GM18507 (cell line): ENCODE data around the gene C1GALT1.

Source experiments
- DNase-seq: peaks from one replicate; pipeline ENCODE4 v3.0.0; 2011; ENCODE audit warnings: low read depth; ENCODE audit not compliant: insufficient read length; ENCODE audit errors: extremely low spot score
- FAIRE-seq: peaks from 2 replicates; lab custom pipeline; 2011; peaks lifted over from hg19 to GRCh38; lab: Jason Lieb, UNC

C1GALT1 gene

GRCh38 chr7:7263297-7264230, 81.2 kb downstream of the C1GALT1 start:
- DNase-seq = no peak
- no peak for FAIRE-seq

DNA sequence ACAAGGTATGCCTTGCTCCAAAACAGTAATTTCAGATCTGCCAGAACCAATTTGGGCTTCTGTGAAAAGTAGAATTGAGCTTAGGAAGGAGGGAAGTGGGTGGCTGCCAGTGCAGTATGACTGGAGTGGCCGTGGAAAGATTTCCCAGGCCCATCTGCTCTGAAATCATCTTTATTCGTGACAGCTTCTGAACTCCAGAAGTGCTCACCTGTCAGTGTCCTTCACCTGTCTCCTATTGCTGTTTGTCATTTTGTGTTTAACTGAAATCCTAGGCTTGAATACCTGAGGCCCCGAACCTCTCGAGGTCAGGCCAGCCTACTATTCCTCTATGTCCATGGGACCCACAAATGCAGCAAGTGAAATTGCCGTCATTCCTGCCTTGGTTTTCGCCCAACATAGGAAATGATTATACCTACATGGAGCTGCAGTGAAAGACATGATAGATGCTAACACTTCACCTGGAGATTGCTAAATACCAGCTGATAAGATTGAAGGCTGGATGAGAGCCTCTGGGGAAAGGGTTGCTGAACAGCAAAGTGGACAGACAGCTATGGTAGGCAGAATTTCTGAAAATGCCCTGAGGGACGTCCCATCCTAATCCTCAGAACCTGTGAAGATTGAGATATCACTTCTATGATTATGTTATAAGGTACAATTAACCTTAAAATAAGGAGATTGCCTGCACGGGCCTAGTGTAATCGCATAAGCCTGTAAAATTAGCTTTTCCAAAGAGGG, 82.1 kb downstream of the C1GALT1 start:
- DNase-seq = no peak
- FAIRE-seq = no peak

GRCh38 chr7:7265081-7266075, 83.0 kb downstream of the C1GALT1 start:
- FAIRE-seq = no peak
- no peak for DNase-seq

DNA sequence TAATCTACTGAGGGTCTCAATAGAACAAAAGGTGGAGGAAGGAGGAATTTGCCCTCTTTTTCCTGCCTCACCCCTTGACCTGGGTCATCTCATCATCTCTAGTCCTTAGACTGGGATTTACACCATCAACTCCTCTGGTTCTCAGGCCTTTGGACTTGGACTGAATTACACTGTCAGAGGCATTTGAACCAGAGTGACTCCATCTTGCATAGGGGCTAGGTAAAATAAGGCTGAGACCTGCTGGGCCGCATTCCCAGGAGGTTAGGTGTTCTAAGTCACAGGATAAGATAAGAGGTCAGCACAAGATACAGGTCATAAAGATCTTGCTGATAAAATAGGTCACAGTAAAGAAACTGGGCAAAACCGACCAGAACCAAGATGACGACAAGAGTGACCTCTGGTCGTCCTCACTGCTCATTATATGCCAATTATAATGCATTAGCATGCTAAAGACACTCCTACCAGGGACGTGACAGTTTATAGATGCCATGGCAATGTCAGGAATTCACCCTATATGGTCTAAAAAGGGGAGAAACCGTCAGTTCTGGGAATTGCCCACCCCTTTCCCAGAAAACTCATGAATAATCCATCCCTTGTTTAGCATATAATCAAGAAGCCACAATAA, 84.0 kb downstream of the C1GALT1 start:
- DNase-seq = no peak
- no peak for FAIRE-seq

GRCh38 chr7:7271094-7271874, 88.9 kb downstream of the C1GALT1 start:
- no peak for FAIRE-seq
- DNase-seq = no peak

GRCh38 chr7:7272294-7272693, 90.0 kb downstream of the C1GALT1 start:
- FAIRE-seq (no peak), DNase-seq (no peak)

DNA sequence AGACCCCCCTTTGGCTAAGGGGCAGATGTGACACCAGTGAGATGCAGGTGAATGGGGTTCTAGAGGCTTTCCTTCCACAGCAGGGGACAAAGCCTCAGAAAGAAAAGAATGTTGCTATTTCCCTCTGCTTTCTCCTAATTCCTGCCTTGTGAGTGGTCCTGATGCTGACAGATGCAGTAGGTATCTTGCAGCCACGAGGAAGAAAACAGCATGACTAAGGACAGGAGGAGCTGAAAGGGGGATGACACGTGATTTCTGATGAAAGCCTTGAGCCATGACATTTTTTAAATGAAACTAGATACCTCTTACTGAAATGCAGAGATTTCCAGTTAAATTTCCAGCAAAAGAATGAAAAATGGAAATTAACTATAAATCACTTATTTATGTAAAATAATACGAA, 92.4 kb downstream of the C1GALT1 start:
- FAIRE-seq (no peak), DNase-seq (no peak)

DNA sequence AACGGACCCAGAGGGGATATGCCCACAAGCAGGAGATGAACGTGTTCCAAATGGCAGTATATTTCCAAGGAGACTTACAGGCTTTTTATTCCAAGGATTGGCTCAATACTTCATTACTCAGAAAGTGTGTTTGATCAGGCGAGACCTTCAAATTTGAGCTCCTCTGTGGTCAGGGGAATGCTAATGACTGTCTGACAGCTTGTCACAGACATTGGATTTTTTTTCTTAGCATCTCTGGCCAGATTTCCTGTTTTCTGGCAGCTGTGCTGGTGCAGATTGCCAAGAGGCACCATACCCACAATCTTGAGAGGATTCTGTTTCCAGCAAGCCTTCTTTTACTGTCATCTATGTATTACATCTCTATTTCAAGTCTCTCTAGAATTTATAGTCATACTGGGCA, 93.8 kb downstream of the C1GALT1 start:
- DNase-seq = no peak
- FAIRE-seq = no peak

DNA sequence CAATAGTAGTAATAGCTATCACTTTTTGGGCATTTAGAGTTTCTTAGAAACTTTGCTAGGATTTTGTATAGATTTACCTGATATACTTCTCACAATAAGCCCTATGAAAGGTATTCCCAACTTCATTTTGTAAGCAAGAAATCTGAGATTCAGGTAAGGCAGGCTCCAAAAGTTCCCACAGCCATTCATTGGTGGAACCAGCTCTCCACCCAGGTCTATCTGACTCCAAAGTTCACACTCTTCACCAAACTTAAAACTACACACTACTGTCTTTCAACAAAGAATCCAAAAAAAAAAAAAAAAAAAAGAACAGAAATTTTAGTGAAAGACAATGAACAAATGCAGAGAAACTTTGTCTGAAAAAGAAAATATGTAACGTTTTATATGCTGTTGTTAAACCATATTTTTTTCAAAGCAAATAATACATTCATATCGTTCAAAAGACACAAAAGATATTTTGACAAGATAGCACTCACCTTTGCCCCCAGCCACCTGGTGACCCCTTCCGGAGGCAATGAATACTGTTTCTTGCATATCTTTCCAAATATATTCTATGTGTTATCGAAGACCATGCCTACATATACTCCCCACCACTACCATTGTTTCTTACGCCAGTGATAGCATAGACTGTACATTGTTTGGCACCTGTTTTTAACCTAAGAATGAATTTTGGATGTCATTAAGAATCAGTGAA, 108.2 kb downstream of the C1GALT1 start:
- DNase-seq (no peak), FAIRE-seq (no peak)

- DNase-seq (no peak), FAIRE-seq (no peak)
Observed at GRCh38 chr7:7292085-7292484, 109.7 kb downstream of the C1GALT1 start.

- FAIRE-seq = no peak
- no peak for DNase-seq
Observed at GRCh38 chr7:7292608-7293007, 110.3 kb downstream of the C1GALT1 start.

GRCh38 chr7:7293092-7293491, 110.7 kb downstream of the C1GALT1 start:
- no peak for DNase-seq
- no peak for FAIRE-seq

- DNase-seq (no peak), FAIRE-seq (no peak)
Observed at GRCh38 chr7:7294911-7295310, 112.6 kb downstream of the C1GALT1 start.
